Astrocyte (in vitro differentiated cells and primary cell): Measurements from ENCODE around the gene MYB.

Source experiments
- EZH2 ChIP-seq: IDR thresholded peaks from 2 replicates; pipeline ENCODE4 v1.6.1; 2012; ENCODE audit warnings: mild to moderate bottlenecking, low read length, inconsistent platforms; ENCODE audit not compliant: insufficient read depth
- TF ChIP-seq, protein P1 (sequence below): IDR thresholded peaks from 2 replicates; pipeline ENCODE4 v1.5.1; 2011; ENCODE audit warnings: low read depth, mild to moderate bottlenecking, inconsistent platforms, low read length, moderate library complexity; ENCODE audit not compliant: insufficient read depth

- TF ChIP-seq, protein P1, sequence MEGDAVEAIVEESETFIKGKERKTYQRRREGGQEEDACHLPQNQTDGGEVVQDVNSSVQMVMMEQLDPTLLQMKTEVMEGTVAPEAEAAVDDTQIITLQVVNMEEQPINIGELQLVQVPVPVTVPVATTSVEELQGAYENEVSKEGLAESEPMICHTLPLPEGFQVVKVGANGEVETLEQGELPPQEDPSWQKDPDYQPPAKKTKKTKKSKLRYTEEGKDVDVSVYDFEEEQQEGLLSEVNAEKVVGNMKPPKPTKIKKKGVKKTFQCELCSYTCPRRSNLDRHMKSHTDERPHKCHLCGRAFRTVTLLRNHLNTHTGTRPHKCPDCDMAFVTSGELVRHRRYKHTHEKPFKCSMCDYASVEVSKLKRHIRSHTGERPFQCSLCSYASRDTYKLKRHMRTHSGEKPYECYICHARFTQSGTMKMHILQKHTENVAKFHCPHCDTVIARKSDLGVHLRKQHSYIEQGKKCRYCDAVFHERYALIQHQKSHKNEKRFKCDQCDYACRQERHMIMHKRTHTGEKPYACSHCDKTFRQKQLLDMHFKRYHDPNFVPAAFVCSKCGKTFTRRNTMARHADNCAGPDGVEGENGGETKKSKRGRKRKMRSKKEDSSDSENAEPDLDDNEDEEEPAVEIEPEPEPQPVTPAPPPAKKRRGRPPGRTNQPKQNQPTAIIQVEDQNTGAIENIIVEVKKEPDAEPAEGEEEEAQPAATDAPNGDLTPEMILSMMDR: no peak
- TF ChIP-seq EZH2: no peak
Observed at GRCh38 chr6:135215563-135215962, 34.5 kb downstream of the MYB start.
